NCI-H2171 treated with DMSO at 0.1 percent for 48 hours (cell line): ENCODE results near the gene WNT9B.
A peak's percentile ranks its signal among the peaks of the same experiment; 100 is the strongest.

ENCODE experiments used
- DNase-seq: peaks from one replicate; lab custom pipeline; 2025; lab: John Stamatoyannopoulos, UW

WNT9B gene

DNA sequence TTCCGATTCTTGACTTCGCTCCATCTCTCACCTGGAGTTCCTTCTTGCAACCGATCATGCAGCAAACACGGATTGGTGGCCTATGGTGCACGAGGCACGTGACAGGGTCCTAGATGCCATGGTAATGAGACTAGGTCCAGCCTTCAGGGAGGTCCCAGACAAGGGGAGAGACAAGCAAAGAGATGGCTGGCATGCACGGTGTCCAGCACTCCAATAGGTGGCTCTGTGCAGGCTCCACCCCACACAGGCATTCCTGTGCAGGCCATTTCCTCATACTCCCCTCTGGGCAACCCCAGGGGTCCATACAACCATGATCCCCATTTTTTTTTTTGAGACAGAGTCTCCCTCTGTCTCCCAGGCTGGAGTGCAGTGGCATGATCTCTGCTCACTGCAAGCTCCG, 31.3 kb downstream of the WNT9B start:
- DNase-seq = no peak

DNA sequence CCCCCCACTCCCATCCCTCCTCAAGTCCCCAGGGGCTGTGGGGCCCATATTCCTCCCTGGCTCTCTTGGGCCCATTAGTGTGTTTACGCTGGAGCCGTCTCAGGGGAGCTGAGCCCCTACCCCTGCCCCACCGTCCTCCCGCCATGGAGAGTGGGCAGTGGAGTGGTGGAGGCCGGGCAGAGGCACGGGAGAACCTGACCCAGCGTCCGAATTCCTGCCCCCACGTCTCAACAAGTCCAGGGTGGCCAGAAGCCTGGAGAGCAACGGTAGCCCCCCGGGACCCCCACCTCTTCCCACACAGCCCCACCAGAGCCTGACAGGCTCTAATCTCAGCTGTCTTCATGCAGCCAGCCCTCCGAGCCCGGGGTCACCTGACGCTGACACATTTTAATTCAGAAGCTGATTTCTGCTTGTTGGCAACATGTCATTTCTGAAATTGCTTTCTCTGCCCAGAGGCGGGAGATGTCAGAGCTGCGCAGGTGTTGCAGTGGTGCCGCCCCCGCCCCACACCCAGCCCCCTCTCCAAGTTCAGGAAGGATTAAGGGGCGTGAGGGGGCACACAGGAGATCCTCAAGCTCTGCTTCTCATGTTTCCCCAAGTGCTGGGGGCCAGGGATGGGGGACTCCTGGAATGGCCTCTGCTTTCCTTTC, 32.6 kb downstream of the WNT9B start:
- no peak for DNase-seq

DNA sequence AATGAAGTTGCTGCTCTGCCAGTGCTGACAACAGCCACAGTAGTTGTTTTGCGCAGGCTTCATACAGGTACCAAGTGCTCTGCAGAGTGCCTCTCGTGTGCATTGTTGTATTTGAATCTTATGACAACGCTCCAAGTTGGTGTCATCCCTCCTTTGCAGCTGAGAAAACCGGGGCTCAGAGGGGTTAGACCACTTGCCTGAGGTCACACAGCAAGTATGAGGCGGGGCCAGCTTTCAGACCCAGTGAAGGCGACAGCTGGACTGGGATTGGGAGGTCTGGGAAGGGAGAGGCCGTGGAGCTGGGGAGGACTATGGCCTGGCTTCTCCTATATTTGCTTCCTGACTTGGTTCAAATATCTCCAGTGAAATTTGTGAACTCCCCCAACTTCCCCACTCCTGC, 33.2 kb downstream of the WNT9B start:
- no peak for DNase-seq

DNA sequence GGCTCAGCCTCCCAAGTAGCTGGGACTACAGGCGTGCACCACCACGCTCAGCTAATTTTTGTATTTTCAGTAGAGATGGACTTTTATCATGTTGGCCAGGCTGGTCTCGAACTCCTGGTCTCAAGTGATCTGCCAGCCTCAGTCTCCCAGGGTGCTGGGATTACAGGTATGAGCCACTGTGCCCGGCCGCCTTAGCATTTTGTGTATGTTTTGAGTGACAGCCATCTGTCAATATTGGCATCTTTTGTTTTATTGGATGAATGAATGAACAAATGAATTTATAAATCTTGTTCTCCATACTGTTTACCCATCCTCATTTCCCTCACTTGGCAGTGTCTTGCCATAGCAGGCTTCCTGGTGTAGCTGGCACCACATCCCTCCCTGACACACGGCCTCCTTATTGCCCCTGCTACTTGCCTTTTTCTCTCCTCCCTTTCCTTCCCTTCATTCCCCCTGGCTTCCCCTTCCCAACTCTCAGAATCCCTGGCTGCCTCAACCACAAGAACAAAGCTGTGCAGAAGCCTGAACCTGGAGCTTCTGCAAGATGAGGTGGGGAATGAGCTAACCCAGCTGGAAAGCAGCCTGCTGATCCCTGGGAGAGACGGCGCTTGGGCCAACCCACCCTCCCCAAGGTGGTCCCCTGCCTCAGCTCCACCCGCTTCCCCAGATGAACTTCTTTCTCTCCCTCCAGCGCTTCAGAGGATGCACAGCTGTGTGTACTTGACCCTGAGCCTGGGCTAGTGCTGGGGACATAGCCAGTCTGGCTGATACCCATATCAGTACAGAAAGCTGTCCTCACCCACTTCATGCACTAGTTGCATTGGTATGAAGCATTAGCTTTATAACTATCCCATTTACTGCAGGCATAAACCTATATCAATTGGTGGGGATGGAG, 34.3 kb downstream of the WNT9B start:
- no peak for DNase-seq

DNA sequence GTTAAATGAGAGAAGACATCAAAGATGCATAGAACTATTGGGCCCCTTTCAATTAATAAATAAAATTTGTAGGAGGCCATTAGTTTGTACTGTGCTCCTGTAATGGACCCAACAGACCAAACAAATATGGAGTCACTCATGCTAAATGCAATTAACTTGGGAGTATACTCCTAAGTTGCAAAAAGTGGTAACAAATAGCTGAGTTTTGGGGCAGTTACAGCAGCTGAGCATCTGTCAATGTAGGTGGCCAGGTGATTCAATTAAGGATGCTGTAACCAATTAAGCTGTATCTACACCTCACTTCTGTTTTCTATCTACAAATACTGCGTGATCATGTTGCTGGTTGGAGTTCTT, 34.9 kb downstream of the WNT9B start:
- peak; percentile 4 for DNase-seq

DNA sequence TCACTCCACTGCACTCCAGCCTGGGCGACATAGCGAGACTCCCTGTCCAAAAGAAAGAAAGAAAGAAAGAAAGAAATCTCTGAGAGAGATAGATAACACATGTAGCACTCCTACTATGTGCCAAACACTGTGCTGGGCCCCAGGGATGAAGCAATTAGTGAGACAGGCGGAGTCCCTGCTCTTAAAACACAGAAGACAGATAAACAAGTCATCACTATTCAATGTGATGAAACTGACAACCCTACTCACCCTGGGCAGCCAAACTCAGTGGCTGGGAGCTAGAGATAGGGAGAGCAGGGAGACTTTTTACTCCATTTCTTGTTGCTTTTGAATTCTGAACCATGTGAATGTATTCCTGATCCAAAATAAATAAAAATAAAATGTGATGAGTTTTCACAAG, 36.3 kb downstream of the WNT9B start:
- DNase-seq = no peak

DNA sequence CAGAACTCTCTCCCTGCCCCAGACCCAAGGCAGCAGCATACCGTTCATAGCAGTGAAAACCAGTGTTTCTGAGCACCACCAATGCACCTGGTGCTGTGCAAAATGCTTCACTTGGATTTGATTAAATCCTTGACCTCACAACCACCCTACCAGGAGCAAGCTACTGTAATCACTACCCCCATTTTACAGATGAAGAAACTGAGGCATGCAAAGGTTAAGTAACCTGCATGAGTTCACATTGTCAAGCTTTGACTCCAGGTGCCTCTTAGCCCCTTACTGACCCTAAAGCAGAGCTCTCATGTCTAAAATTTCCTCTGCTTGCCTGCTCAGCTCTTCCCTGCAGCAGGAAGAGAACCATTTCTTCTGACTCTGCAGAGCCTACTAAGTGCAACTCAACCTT, 37.3 kb downstream of the WNT9B start:
- DNase-seq = no peak

DNA sequence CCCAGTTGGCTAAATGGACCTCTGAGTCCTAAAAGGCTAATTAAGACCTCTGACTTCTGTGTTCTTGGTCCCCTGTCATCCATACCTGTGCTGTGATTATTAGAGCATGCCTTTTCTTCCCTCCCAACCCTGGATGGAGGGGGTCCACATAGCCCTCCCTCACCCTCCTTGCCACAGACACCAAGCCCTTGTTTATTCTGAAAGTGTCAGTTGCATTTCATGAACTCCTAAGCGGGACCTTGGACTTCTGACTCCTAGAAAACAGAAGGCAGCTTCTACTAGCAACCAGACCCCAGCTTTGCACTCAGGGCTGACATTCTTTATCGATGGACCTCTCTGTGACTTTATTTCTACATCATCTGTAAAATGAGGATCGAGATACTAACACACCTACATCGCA, 38.1 kb downstream of the WNT9B start:
- DNase-seq = no peak

DNA sequence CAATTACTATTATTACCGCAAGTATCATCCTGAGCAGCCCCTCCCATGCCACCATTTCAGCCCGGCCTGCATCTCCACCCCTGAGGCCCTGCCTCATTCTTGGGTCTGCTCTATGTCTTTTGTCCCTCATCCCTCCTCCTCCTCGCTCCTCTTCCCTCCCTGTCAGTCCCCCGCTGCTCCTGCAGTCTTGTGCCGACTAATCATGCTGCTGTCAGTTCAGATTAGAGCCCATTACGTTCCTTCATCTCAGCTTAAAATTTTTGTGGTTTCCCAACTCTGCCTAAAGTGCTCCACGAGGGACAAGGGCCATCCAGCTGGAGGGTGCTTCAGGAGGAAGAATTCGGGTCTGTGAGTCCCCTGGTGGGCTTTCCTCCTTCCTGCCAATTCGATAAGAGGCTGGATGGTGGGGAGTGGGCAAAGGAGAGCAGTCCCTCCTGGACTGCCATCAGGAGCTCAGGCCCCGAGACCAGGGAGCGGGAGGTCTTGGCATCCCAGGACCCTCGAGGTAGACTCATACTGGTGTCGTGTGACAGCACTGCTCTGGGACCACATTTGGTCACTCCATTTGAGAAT, 38.7 kb downstream of the WNT9B start:
- DNase-seq = no peak

DNA sequence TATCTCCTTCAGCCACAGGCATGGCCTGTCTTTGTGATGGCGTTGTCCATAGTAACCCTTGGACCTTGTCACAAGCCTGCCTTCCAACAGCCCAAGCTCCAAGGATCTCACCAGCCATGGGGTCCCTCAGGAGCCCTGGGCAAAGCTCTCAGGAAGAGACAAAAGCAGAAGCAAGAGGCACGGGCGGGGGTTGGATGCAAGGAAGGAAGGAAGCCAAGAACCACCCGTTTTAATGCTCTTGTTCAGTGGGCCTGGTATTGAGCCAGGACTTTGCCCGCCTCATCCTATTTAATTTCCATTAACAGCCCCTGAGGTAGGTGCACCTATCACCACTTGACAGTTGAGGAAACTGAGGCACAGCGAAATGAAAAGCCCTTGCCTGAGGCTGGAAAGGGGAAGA, 39.3 kb downstream of the WNT9B start:
- DNase-seq = no peak

DNA sequence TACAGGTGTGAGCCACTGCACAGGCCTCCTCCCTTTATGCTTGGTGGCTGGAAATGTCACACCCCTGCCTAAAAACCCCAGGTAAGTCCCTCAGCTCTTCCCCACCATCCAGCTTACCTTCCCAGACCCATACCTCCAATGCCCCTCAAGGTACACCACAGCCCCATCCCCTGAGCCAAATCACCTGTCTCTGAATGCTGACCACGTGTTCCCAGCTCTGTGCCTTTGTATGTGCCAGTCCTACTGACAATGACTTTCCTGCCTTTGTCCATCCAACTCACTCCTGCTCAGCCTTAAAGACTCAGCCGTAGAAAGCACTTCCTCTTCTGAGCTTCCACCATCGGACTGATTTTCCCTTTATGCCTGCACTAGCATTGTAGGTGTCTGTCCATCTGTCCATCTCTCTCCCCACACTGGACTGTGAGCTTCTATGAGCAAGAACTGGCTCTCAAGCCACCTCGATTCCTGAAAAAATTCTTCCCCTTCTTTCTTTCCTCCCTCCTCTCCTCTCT, 40.9 kb downstream of the WNT9B start:
- DNase-seq = no peak

DNA sequence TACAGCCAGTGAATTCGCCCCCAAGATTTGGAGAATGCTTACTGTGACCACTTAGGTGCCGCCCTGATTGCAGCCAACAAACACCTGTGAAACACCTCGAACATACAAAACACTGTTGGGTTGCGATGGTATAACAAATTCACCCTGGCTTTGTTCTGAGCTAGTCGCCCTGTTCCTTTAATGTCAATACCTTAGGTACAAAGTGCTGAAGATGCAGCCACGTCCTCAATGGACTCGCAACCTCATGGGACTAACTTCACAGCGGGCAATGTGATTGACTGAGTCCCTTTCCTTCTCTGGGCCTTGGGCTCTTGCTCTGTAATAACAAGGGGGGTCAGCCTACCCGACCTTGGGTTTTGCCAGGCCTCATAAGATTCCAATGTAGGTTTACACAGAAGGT, 42.6 kb downstream of the WNT9B start:
- no peak for DNase-seq

DNA sequence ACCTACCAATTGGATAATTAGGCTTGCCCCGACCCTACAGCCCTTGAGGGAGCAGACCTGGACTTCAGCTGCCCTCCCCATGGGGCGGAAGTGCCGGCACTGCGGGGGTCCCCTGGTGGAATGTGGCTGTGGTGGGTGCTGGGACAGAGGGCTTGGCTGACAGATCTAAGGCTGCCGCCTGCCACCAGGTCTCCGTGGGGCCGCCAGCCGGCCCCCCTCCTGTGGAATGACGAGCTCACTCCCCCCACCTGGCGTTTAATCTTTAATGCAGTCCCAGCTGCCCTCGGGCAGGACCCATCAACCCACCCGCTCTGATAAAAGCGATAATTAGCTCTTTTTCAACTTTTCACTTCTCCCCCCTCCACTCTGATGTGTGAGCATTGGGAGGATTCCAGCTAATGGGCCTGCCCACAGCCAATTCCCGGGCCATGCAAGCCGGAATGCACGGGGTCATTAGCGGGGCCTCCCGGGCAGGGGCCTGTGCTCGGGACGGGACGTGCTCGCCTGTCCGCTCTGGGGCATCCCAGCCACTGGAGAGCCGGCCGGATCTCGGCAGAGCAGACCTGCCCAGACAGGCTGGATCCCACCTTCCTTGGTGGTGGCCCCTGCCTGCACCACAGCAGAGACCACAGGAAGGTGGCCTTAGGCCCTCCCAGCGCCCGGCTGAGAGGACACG, 43.2 kb downstream of the WNT9B start:
- no peak for DNase-seq

DNA sequence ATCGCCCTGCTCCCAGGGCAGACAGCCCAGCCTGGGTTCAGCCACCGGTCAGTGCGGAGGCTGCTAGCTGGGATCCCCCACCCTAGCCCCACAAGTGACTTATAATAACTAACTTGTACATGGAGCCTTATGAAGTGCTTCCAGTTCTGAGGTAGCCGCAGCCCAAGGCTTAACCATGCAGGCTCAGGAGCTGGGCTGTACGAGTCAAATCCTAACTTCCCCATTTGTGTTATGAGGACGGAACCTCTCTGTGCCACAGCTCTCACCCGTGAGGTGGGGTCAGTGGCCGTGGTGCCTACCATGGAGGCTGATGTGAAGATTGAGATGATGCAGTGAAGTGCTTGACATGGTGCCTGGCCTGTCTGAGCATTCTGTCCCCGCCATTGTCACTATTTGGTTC, 43.8 kb downstream of the WNT9B start:
- no peak for DNase-seq

DNA sequence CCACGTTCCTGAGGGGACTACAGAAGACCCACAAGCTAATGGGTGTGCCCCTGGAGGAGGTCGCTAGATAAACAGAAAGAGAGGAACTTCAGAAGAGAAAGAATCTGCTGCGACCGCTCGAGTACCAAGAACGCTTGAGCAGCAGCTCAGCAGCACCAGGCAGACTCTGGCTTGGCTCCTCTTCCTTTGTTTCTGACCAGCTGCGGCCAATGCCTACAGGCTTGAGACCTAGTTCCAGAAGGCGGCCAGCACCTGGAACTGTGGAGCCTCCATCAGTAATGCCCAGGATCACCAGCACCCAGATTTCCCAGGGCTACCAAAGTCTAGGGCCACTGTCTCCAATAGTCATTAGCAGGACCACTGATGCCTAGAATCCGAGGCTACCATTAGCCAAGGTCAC, 45.6 kb downstream of the WNT9B start:
- DNase-seq = no peak

DNA sequence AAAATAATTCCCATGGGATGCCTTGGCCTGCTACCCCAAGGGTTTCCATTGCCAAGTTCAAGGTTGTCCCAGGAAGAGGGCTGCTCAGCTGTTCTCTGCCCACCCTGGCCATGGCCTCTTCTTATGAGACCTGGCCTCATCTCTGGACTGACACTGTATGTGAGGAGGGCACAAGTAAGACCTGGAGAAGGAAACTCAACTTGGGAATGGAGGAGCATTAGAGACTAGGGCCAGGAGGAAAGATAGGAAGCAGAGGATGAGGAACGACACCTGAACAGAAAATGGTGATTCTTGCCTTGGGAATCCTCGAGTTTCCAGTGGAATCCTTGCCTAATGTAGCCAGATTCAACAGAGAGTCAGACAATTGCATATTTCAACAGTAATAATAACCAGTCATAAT, 47.0 kb downstream of the WNT9B start:
- no peak for DNase-seq

DNA sequence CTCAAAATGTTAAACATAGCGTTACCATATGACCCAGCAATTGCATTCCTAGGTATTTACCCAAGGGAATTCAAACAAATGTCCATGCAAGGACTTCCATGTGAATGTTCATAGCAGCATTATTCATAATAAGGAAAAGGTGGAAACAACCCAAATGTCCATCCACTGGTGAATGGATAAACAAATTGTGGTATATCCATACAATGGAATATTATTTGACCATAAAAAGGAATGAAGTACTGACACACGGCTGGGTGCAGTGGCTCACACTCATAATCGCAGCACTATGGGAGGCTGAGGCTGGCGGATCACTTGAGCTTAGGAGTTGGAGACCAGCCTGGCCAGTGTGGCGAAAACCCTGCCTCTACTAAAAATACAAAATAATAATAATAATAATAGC, 47.5 kb downstream of the WNT9B start:
- no peak for DNase-seq

DNA sequence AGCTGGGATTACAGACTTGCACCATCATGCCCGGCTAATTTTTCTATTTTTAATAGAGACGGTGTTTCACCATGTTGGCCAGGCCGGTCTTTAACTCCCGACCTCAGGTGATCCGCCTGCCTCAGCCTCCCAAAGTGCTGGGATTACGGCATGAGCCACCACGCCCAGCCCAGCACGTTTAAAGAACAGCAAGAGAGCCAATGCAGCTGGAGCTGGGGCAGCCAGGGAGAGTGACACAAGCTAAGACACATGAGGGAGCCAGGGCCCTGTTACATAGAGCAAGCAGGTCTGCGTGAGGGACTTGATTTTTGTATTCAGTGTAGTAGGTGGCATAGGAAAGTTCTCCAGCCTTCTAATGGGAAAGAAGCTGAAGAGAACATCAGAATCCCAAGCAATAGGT, 49.9 kb downstream of the WNT9B start:
- no peak for DNase-seq

DNA sequence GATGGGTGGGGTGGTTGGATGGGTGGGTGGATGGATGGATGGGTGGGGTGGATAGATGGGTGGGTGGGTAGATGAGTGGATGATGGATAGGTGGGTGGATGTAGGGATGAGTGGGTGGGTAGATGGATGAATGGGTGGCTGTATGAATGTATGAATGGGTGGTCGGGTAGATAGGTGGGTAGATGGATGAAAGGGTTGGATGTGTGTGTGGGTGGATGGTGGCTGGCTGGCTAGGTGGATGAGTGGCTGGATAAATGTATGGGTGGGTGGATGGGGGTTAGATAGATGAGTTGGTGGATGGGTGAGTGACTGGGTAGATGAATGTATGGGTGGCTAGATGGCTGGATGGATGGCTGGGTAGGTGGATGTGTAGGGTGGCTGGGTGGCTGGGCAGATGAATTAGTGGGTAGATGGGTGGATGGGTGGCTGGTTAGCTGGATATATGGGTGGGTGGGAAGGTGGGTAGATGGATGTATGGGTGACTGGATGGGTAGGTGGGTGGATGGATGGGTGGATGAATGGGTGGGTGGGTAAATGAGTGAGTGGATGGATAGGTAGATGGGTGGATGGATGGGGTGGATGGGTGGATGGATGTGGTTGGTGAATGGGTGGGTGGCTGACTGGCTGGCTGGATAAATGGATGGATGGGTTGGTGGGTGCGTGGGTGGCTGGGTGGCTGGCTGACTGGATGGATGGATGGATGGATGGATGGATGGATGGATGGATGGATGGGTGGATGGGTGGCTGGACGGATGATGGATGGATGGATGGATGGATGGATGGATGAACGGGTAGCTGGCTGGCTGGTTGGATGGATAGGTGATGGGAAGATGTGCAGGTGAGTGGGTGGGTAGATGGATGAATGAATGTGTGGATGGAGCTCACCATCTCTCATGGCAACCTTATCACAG, 52.6 kb downstream of the WNT9B start:
- no peak for DNase-seq

DNA sequence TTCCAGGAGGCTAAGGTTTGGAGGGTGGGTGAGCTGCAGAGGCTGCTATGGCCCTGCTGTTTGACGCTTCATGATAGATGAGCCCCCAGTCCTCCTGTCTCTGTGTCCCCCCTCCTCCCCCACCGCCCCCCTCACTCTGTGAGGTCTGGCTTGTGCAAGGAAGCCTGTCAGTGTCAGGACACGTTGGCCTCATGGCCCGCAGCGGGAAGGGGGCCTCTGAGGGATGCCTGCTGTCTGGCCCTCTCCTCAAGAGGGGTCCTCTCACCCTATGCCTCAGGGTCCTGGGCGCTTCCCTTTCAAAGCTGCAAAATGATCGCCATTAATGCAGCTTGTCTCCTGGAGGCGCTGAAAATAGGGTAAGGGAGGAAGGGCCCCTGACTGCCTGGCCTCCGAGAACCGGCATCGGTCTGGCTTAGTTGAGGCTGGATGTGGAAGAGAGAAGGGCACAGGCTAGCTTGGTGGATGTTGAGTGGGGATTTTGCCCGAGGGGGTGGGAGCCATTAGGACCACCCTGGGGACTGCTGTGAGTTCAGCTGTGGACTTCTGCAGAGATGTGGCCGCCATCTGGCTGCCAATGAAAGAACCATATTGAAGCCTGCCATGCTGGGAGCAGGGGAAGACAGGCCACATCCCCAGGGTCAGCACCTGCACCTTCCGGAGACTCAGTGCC, 56.8 kb downstream of the WNT9B start:
- no peak for DNase-seq
